Parathyroid adenoma (tissue), 2 donors: ENCODE measurements around the gene ASPRV1.

ENCODE experiments used
- H2AFZ ChIP-seq: fragments of 300-600 bp; sonication (generic); one replicate; pipeline ENCODE4 v1.7.0; 2017; ENCODE audit warnings: antibody characterized with exemption, mild to moderate bottlenecking
- H3K27ac ChIP-seq: fragments of 300-600 bp; sonication (generic); one replicate; pipeline ENCODE4 v1.7.0; 2017
- H3K27me3 ChIP-seq: fragments of 300-600 bp; sonication (generic); one replicate; pipeline ENCODE4 v1.7.0; 2017; ENCODE audit warnings: low read length; ENCODE audit not compliant: control insufficient read depth, insufficient read depth
- H3K36me3 ChIP-seq: fragments of 300-600 bp; sonication (generic); one replicate; pipeline ENCODE4 v1.7.0; 2017; ENCODE audit warnings: low read length; ENCODE audit not compliant: control insufficient read depth, insufficient read depth
- H3K4me1 ChIP-seq: fragments of 300-600 bp; sonication (generic); one replicate; pipeline ENCODE4 v1.7.0; 2017; ENCODE audit warnings: control low read depth
- H3K4me2 ChIP-seq: fragments of 300-600 bp; sonication (generic); one replicate; pipeline ENCODE4 v1.7.0; 2017; ENCODE audit warnings: low read length
- H3K4me3 ChIP-seq: fragments of 300-600 bp; sonication (generic); one replicate; pipeline ENCODE4 v1.7.0; 2017; ENCODE audit warnings: low read depth, low read length
- H3K79me2 ChIP-seq: fragments of 300-600 bp; sonication (generic); one replicate; pipeline ENCODE4 v1.7.0; 2017; ENCODE audit warnings: control low read depth
- H3K9ac ChIP-seq: fragments of 300-600 bp; sonication (generic); one replicate; pipeline ENCODE4 v1.7.0; 2017; ENCODE audit warnings: mild to moderate bottlenecking
- H3K9me3 ChIP-seq: fragments of 300-600 bp; sonication (generic); one replicate; pipeline ENCODE4 v1.7.0; 2017; ENCODE audit warnings: low read length; ENCODE audit not compliant: control insufficient read depth
- CTCF ChIP-seq: fragments of 300-600 bp; sonication (generic); IDR thresholded peaks from one replicate; pipeline ENCODE4 v1.7.0; 2017; ENCODE audit warnings: antibody characterized with exemption, mild to moderate bottlenecking
- donor health status: primary hyperparathyroidism.

Gene ASPRV1

GRCh38 chr2:69950241-69950640 is 11.2 kb downstream of the ASPRV1 start:
- Histone ChIP-seq H3K4me1 (no peaks in the 10 kb centered on the region), H3K36me3 (no peaks in the 10 kb centered on the region), H3K27ac (no peak overlapping the region), H3K4me3 (no peak overlapping the region), H2AFZ (no peak overlapping the region), H3K27me3 (no peaks in the 10 kb centered on the region), H3K4me2 (no peak overlapping the region), H3K79me2 (no peaks in the 10 kb centered on the region), H3K9me3 (no peaks in the 10 kb centered on the region), H3K9ac (no peak overlapping the region)
- no peak for TF ChIP-seq CTCF

GRCh38 chr2:69948963-69949645 is 12.3 kb downstream of the ASPRV1 start:
- H3K27me3 ChIP-seq, result no peaks in the 10 kb centered on the region
- H3K9me3 ChIP-seq, result no peaks in the 10 kb centered on the region
- H3K36me3 ChIP-seq, result no peaks in the 10 kb centered on the region
- H3K9ac ChIP-seq, result no peak overlapping the region
- H3K79me2 ChIP-seq, result no peaks in the 10 kb centered on the region
- H3K4me3 ChIP-seq, result no peak overlapping the region
- H3K4me1 ChIP-seq, result no peaks in the 10 kb centered on the region
- H3K4me2 ChIP-seq, result no peak overlapping the region
- no peak overlapping the region for H2AFZ ChIP-seq
- no peak for TF ChIP-seq CTCF
- no peak overlapping the region for H3K27ac ChIP-seq

- TF ChIP-seq CTCF, result no peak
- no peaks in the 10 kb centered on the region for H3K36me3 ChIP-seq
- H3K4me2 ChIP-seq, result no peak overlapping the region
- no peak overlapping the region for H2AFZ ChIP-seq
- H3K9ac ChIP-seq, result no peak overlapping the region
- H3K27me3 ChIP-seq, result no peaks in the 10 kb centered on the region
- H3K79me2 ChIP-seq, result no peaks in the 10 kb centered on the region
- no peak overlapping the region for H3K27ac ChIP-seq
- H3K9me3 ChIP-seq, result no peaks in the 10 kb centered on the region
- H3K4me1 ChIP-seq, result no peaks in the 10 kb centered on the region
- H3K4me3 ChIP-seq, result no peak overlapping the region
These were observed 13.1 kb downstream of the ASPRV1 start for GRCh38 chr2:69948032-69948962.

- H3K4me3 ChIP-seq, result no peak overlapping the region
- H3K4me2 ChIP-seq, result no peak overlapping the region
- H3K27ac ChIP-seq, result no peak overlapping the region
- H3K9ac ChIP-seq, result no peak overlapping the region
- H3K9me3 ChIP-seq, result no peaks in the 10 kb centered on the region
- H3K4me1 ChIP-seq, result no peaks in the 10 kb centered on the region
- H3K36me3 ChIP-seq, result no peaks in the 10 kb centered on the region
- no peaks in the 10 kb centered on the region for H3K79me2 ChIP-seq
- H2AFZ ChIP-seq, result no peak overlapping the region
- no peak for TF ChIP-seq CTCF
- H3K27me3 ChIP-seq, result no peaks in the 10 kb centered on the region
These were observed 14.0 kb downstream of the ASPRV1 start for GRCh38 chr2:69947325-69947931.
